ENCODE results near the gene CHCHD1. TPM values are rescaled to one million over a fixed set of nuclear protein-coding genes. Genes with fewer than 3 reads are reported as not detected.
"Not testable (repeated sequence)": the region's sequence is repeated elsewhere in the genome, so short reads cannot be mapped to it uniquely, and the experiment has no call there.

Gene CHCHD1
- total RNA-seq, 1 experiment from 2014 or later = 91.4 TPM

GRCh38 chr10:73793456-73793855, 11.6 kb downstream of the CHCHD1 start:
- DNase-seq = no peak
- no peaks in the 10 kb centered on the region for H3K27me3 ChIP-seq (ENCODE audit: control insufficient read depth, insufficient read depth, low read length)
- H3K4me3 ChIP-seq (ENCODE audit: insufficient read depth, low read depth, low read length) = no peak overlapping the region
- peaks cover 13% of the 10 kb centered on the region for H3K36me3 ChIP-seq (replicated peaks; ENCODE audit: control insufficient read depth, insufficient read depth, low read length)

DNA sequence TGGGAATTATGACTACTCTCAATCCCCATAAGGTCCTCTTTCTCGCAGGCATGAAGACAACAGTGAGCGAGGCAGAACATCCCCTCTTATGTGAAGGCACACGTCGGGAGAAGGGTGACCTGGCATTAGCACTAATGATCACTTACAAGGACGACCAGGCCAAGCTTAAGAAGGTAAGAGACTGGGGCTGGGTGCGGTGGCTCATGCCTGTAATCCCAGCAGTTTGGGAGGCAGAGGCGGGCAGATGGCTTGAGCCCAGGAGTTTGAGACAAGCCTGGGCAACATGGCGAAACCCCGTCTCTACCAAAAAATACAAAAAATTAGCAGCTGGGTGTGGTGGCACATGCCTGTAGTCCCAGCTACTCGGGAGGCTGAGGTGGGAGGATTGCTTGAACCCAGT, 13.6 kb downstream of the CHCHD1 start:
- not testable (repeated sequence) for H3K4me3 ChIP-seq (ENCODE audit: insufficient read depth, low read depth, low read length); DNase-seq; H3K27me3 ChIP-seq (ENCODE audit: control insufficient read depth, insufficient read depth, low read length)
- H3K36me3 ChIP-seq (replicated peaks; ENCODE audit: control insufficient read depth, insufficient read depth, low read length) = peaks cover 12% of the 10 kb centered on the region

- peaks cover 12% of the 10 kb centered on the region for H3K36me3 ChIP-seq (replicated peaks; ENCODE audit: control insufficient read depth, insufficient read depth, low read length)
These were observed 14.2 kb downstream of the CHCHD1 start for GRCh38 chr10:73796035-73796434.

DNA sequence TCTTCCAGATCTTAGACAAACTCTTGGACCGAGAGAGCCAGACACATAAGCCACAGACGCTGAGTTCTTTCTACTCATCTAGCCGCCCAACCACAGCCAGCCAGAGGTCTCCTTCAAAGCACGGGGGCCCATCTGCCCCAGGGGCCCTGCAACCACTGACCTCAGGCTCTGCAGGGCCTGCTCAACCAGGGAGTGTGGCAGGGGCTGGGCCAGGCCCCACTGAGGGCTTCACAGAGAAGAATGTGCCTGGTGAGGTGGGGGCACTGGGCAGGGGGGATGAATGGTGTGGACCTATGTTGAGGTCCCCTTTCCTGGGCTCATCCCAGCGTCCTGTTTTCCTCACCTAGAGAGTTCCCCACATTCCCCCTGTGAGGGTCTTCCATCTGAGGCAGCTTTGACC, 14.9 kb downstream of the CHCHD1 start:
- peaks cover 14% of the 10 kb centered on the region for H3K36me3 ChIP-seq (replicated peaks; ENCODE audit: control insufficient read depth, insufficient read depth, low read length)
- no peak for DNase-seq
- no peaks in the 10 kb centered on the region for H3K27me3 ChIP-seq (ENCODE audit: control insufficient read depth, insufficient read depth, low read length)
- no peak overlapping the region for H3K4me3 ChIP-seq (ENCODE audit: insufficient read depth, low read depth, low read length)

More at GRCh38 chr10:73796035-73796434, 14.2 kb downstream of the CHCHD1 start:
- not testable (repeated sequence) for H3K4me3 ChIP-seq (ENCODE audit: insufficient read depth, low read depth, low read length); DNase-seq; H3K27me3 ChIP-seq (ENCODE audit: control insufficient read depth, insufficient read depth, low read length)

DNA sequence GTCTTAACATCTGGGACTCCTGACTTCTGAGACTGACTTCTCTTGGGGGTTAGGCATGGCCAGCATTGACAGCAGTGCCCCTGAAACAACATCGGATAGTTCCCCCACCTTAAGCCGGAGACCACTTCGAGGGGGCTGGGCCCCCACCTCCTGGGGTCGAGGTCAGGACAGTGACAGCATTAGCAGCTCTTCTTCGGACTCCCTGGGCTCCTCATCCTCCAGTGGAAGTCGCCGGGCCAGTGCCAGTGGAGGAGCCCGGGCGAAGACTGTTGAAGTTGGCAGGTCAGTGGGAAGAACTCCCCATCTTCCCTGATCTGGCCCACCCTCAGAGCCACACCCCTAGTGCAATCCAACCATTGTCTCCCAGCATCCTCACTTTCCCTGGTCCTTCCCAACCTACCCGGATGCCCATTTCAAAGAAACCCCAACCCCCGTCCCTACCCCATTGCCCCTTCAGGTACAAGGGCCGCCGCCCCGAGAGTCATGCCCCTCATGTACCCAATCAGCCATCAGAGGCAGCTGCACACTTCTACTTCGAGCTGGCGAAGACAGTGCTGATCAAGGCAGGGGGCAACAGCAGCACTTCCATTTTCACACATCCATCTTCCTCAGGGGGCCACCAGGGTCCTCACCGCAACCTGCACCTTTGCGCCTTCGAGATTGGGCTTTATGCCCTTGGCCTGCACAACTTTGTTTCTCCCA, 15.6 kb downstream of the CHCHD1 start:
- H3K4me3 ChIP-seq (ENCODE audit: insufficient read depth, low read depth, low read length) = no peak overlapping the region
- peaks cover 17% of the 10 kb centered on the region for H3K36me3 ChIP-seq (replicated peaks; ENCODE audit: control insufficient read depth, insufficient read depth, low read length)
- DNase-seq = no peak

DNA sequence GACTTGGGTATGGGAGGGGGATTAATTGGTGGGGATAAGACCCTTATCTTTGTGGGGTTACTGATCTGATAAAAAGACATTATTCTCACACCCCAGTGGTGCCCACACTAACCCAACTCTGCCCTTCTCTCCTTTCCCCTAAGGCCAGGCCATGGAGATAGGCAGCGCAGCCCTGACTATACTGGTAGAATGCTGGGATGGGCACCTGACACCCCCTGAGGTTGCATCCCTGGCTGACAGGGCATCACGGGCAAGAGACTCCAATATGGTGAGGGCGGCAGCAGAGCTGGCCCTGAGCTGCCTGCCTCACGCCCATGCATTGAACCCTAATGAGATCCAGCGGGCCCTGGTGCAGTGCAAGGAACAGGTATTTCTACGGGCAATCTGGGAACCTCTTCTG, 16.2 kb downstream of the CHCHD1 start:
- no peak for DNase-seq
- H3K4me3 ChIP-seq (ENCODE audit: insufficient read depth, low read depth, low read length) = no peak overlapping the region
- peaks cover 23% of the 10 kb centered on the region for H3K36me3 ChIP-seq (replicated peaks; ENCODE audit: control insufficient read depth, insufficient read depth, low read length)
- H3K27me3 ChIP-seq (ENCODE audit: control insufficient read depth, insufficient read depth, low read length) = no peaks in the 10 kb centered on the region

More for the DNA sequence above, 15.6 kb downstream of the CHCHD1 start:
- H3K27me3 ChIP-seq (ENCODE audit: control insufficient read depth, insufficient read depth, low read length) = no peaks in the 10 kb centered on the region

- Histone ChIP-seq H3K27me3 (ENCODE audit: control insufficient read depth, insufficient read depth, low read length) (no peaks in the 10 kb centered on the region), H3K36me3 (replicated peaks; ENCODE audit: control insufficient read depth, insufficient read depth, low read length) (peaks cover 29% of the 10 kb centered on the region), H3K4me3 (ENCODE audit: insufficient read depth, low read depth, low read length) (no peak overlapping the region)
- DNase-seq = no peak
These were observed 17.2 kb downstream of the CHCHD1 start for GRCh38 chr10:73798927-73799560.

- no peak for DNase-seq
- H3K27me3 ChIP-seq (ENCODE audit: control insufficient read depth, insufficient read depth, low read length) = no peaks in the 10 kb centered on the region
- H3K4me3 ChIP-seq (ENCODE audit: insufficient read depth, low read depth, low read length) = no peak overlapping the region
- peaks cover 28% of the 10 kb centered on the region for H3K36me3 ChIP-seq (replicated peaks; ENCODE audit: control insufficient read depth, insufficient read depth, low read length)
These were observed 18.2 kb downstream of the CHCHD1 start for GRCh38 chr10:73799899-73800559.

DNA sequence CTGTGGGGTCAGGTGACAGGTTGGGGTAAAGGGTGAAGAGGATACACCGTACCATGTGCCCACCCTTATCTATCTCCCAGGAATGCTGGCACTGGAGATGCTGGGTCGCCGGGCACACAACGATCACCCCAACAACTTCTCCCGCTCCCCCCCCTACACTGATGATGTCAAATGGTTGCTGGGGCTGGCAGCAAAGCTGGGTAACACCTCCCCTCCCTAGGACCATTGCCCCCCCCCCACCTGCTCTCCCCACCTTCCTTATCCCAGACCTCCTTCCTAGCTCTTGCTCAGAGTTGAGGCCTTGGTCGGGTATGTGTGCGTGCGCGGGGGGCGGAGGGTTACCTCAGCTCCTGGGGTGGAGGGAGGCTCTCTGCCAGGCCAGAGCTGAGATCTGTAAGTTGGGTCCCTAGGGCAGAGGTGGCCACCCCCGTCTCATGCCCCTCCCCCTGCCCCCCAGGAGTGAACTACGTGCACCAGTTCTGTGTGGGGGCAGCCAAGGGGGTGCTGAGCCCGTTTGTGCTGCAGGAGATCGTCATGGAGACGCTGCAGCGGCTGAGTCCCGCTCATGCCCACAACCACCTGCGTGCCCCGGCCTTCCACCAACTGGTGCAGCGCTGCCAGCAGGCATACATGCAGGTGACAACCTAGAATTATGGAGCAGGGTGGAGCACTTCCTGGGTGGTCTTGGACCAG, 18.9 kb downstream of the CHCHD1 start:
- Histone ChIP-seq H3K4me3 (ENCODE audit: insufficient read depth, low read depth, low read length) (no peak overlapping the region), H3K27me3 (ENCODE audit: control insufficient read depth, insufficient read depth, low read length) (no peaks in the 10 kb centered on the region), H3K36me3 (replicated peaks; ENCODE audit: control insufficient read depth, insufficient read depth, low read length) (peaks cover 31% of the 10 kb centered on the region)
- DNase-seq = peak; percentile 46

DNA sequence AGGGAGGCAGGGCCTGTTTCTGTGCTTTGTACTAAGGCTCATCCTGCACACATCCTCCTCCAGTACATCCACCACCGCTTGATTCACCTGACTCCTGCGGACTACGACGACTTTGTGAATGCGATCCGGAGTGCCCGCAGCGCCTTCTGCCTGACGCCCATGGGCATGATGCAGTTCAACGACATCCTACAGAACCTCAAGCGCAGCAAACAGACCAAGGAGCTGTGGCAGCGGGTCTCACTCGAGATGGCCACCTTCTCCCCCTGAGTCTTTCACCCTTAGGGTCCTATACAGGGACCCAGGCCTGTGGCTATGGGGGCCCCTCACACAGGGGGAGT, 19.4 kb downstream of the CHCHD1 start:
- no peak for DNase-seq
- H3K36me3 ChIP-seq (replicated peaks; ENCODE audit: control insufficient read depth, insufficient read depth, low read length) = peaks cover 32% of the 10 kb centered on the region
- H3K27me3 ChIP-seq (ENCODE audit: control insufficient read depth, insufficient read depth, low read length) = no peaks in the 10 kb centered on the region
- H3K4me3 ChIP-seq (ENCODE audit: insufficient read depth, low read depth, low read length) = no peak overlapping the region

DNA sequence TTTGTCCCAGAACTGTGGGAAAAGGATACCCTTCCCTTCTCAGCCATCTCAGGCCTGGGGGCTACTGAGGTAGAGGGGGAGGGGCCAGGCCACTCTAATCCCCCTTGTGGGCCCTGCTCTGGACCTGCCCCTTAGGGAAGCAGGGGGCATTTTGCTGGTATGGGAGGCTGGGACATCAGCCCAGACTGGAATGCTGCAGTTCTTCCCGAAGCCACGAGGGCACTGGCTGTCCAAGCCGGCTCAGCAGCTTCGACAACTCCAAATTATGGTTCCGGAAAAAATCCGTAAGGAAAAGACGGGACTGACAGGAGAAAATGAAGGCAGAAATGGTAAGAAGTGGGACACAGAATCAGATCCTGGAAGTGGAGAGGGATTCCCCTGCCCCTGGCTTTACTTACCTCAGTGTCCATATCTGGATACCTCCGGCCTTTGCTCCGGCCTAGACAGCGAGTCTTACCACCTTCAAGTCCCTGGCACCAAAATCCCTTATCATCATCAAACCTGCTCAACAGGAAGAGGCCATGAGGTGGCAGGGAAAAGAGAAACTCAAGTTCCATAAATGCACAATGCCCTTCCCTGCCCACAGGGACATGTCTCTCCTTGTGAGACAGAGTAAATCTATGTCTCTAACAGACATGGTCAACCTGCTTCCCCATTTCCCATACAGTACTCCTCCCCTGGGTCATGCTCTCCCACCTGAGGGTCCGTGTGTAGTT, 20.6 kb downstream of the CHCHD1 start:
- Histone ChIP-seq H3K4me3 (ENCODE audit: insufficient read depth, low read depth, low read length) (no peak overlapping the region), H3K27me3 (ENCODE audit: control insufficient read depth, insufficient read depth, low read length) (no peaks in the 10 kb centered on the region), H3K36me3 (replicated peaks; ENCODE audit: control insufficient read depth, insufficient read depth, low read length) (peaks cover 37% of the 10 kb centered on the region)
- no peak for DNase-seq

DNA sequence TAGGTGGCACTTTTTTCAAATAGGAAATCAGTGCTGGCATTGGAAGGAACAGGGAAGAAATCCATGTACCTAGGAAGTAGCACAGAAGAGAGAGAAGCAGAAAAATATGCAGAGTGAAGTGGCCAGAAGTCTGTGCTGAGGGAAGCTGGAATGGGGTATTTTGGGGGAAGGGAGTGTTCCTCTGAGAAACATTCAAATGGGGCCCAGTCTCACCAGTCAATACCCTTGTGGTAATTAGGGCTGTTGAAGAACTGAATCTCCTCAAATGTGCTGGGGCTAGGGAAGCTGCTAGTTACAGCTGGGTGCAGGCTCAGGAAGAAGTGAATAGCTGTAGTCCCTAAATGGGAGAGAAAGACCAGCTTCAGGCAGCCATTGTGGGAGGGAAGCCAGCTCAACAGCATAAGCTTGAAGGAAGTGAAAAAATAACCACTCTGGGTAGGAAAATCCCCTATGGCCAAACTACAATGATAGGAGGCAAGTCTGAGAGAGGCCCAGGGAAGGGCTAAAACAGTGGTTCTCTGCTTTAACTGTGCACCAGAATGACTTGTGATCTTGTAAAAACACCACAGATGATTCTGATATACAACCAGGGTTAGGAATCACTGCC, 21.9 kb downstream of the CHCHD1 start:
- Histone ChIP-seq H3K27me3 (ENCODE audit: control insufficient read depth, insufficient read depth, low read length) (no peaks in the 10 kb centered on the region), H3K4me3 (ENCODE audit: insufficient read depth, low read depth, low read length) (no peak overlapping the region), H3K36me3 (replicated peaks; ENCODE audit: control insufficient read depth, insufficient read depth, low read length) (peaks cover 39% of the 10 kb centered on the region)
- no peak for DNase-seq

- Histone ChIP-seq H3K4me3 (ENCODE audit: insufficient read depth, low read depth, low read length) (no peak overlapping the region), H3K36me3 (replicated peaks; ENCODE audit: control insufficient read depth, insufficient read depth, low read length) (peaks cover 31% of the 10 kb centered on the region), H3K27me3 (ENCODE audit: control insufficient read depth, insufficient read depth, low read length) (no peaks in the 10 kb centered on the region)
- no peak for DNase-seq
These were observed 24.5 kb downstream of the CHCHD1 start for GRCh38 chr10:73806176-73806950.

Data from H7 (cell line).